Measurements from ENCODE around the gene ARMC9.
A peak's percentile ranks its signal among the peaks of the same experiment; 100 is the strongest.

Gene ARMC9

GRCh38 chr2:231287696-231288095 is 89.3 kb downstream of the ARMC9 start:
- H3K4me3 ChIP-seq (ENCODE audit: low read length): no peak overlapping the region
- no peak for TF ChIP-seq ZNF274 (IDR thresholded peaks at IDR 0.05; ENCODE audit: low read depth, low read length)

- no peak overlapping the region for H3K4me3 ChIP-seq (ENCODE audit: low read length)
- no peak for TF ChIP-seq ZNF274 (IDR thresholded peaks at IDR 0.05; ENCODE audit: low read depth, low read length)
Measured at GRCh38 chr2:231288590-231288989, 90.2 kb downstream of the ARMC9 start.

- no peak overlapping the region for H3K4me3 ChIP-seq (ENCODE audit: low read length)
- TF ChIP-seq ZNF274 (IDR thresholded peaks at IDR 0.05; ENCODE audit: low read depth, low read length): no peak
Measured at GRCh38 chr2:231290321-231291015, 92.0 kb downstream of the ARMC9 start.

GRCh38 chr2:231292472-231293134 is 94.2 kb downstream of the ARMC9 start:
- H3K4me3 ChIP-seq (ENCODE audit: low read length): no peak overlapping the region
- TF ChIP-seq ZNF274 (IDR thresholded peaks at IDR 0.05; ENCODE audit: low read depth, low read length): no peak

GRCh38 chr2:231293163-231293562 is 94.7 kb downstream of the ARMC9 start:
- TF ChIP-seq ZNF274 (IDR thresholded peaks at IDR 0.05; ENCODE audit: low read depth, low read length): no peak
- H3K4me3 ChIP-seq (ENCODE audit: low read length): no peak overlapping the region

GRCh38 chr2:231294116-231294515 is 95.7 kb downstream of the ARMC9 start:
- H3K4me3 ChIP-seq (ENCODE audit: low read length): no peak overlapping the region
- TF ChIP-seq ZNF274 (IDR thresholded peaks at IDR 0.05; ENCODE audit: low read depth, low read length): no peak

GRCh38 chr2:231294571-231295362 is 96.3 kb downstream of the ARMC9 start:
- no peak overlapping the region for H3K4me3 ChIP-seq (ENCODE audit: low read length)
- no peak for TF ChIP-seq ZNF274 (IDR thresholded peaks at IDR 0.05; ENCODE audit: low read depth, low read length)

- no peak overlapping the region for H3K4me3 ChIP-seq (ENCODE audit: low read length)
- no peak for TF ChIP-seq ZNF274 (IDR thresholded peaks at IDR 0.05; ENCODE audit: low read depth, low read length)
Measured at GRCh38 chr2:231295363-231295655, 96.9 kb downstream of the ARMC9 start.

- no peak overlapping the region for H3K4me3 ChIP-seq (ENCODE audit: low read length)
- TF ChIP-seq ZNF274 (IDR thresholded peaks at IDR 0.05; ENCODE audit: low read depth, low read length): no peak
Measured at GRCh38 chr2:231296401-231296974, 98.1 kb downstream of the ARMC9 start.

- no peak for TF ChIP-seq ZNF274 (IDR thresholded peaks at IDR 0.05; ENCODE audit: low read depth, low read length)
- H3K4me3 ChIP-seq (ENCODE audit: low read length): no peak overlapping the region
Measured at GRCh38 chr2:231297108-231297908, 98.9 kb downstream of the ARMC9 start.

- no peak for TF ChIP-seq ZNF274 (IDR thresholded peaks at IDR 0.05; ENCODE audit: low read depth, low read length)
Measured at GRCh38 chr2:231298091-231298490, 99.7 kb downstream of the ARMC9 start.

GRCh38 chr2:231299267-231299666 is 100.8 kb downstream of the ARMC9 start:
- no peak for TF ChIP-seq ZNF274 (IDR thresholded peaks at IDR 0.05; ENCODE audit: low read depth, low read length)
- no peak overlapping the region for H3K4me3 ChIP-seq (ENCODE audit: low read length)

More at GRCh38 chr2:231298091-231298490, 99.7 kb downstream of the ARMC9 start:
- H3K4me3 ChIP-seq (ENCODE audit: low read length): no peak overlapping the region

GRCh38 chr2:231300020-231300721 is 101.7 kb downstream of the ARMC9 start:
- no peak for TF ChIP-seq ZNF274 (IDR thresholded peaks at IDR 0.05; ENCODE audit: low read depth, low read length)
- H3K4me3 ChIP-seq (ENCODE audit: low read length): peak overlapping the region; percentile 18; the same call in 1 of the 2 replicates

Data from GM08714 (cell line).